Measurements from ENCODE around the gene TBXA2R.

The TBXA2R gene

GRCh38 chr19:3606690-3607289, at the start of gene TBXA2R:
TSS of gene TBXA2R (minus strand) at chr19:3606875. CDS start at chr19:3600634, 6,241 bp downstream.
- no peak for TF ChIP-seq EP300 (IDR thresholded peaks at IDR 0.05; ENCODE audit: borderline replicate concordance)

- TF ChIP-seq MAX (IDR thresholded peaks at IDR 0.05) (no peak), TCF12 (IDR thresholded peaks at IDR 0.05; ENCODE audit: low read depth) (no peak), EGR1 (IDR thresholded peaks at IDR 0.05) (no peak), TAF1 (IDR thresholded peaks at IDR 0.05; ENCODE audit: low read depth) (no peak), CEBPB (IDR thresholded peaks at IDR 0.05) (no peak), FOXM1 (IDR thresholded peaks at IDR 0.05; ENCODE audit: borderline replicate concordance, low read depth) (no peak), EP300 (IDR thresholded peaks at IDR 0.05; ENCODE audit: borderline replicate concordance) (no peak)
- TF ChIP-seq, protein P1, sequence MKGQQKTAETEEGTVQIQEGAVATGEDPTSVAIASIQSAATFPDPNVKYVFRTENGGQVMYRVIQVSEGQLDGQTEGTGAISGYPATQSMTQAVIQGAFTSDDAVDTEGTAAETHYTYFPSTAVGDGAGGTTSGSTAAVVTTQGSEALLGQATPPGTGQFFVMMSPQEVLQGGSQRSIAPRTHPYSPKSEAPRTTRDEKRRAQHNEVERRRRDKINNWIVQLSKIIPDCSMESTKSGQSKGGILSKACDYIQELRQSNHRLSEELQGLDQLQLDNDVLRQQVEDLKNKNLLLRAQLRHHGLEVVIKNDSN (IDR thresholded peaks at IDR 0.05) = no peak
- TF ChIP-seq, protein P2, sequence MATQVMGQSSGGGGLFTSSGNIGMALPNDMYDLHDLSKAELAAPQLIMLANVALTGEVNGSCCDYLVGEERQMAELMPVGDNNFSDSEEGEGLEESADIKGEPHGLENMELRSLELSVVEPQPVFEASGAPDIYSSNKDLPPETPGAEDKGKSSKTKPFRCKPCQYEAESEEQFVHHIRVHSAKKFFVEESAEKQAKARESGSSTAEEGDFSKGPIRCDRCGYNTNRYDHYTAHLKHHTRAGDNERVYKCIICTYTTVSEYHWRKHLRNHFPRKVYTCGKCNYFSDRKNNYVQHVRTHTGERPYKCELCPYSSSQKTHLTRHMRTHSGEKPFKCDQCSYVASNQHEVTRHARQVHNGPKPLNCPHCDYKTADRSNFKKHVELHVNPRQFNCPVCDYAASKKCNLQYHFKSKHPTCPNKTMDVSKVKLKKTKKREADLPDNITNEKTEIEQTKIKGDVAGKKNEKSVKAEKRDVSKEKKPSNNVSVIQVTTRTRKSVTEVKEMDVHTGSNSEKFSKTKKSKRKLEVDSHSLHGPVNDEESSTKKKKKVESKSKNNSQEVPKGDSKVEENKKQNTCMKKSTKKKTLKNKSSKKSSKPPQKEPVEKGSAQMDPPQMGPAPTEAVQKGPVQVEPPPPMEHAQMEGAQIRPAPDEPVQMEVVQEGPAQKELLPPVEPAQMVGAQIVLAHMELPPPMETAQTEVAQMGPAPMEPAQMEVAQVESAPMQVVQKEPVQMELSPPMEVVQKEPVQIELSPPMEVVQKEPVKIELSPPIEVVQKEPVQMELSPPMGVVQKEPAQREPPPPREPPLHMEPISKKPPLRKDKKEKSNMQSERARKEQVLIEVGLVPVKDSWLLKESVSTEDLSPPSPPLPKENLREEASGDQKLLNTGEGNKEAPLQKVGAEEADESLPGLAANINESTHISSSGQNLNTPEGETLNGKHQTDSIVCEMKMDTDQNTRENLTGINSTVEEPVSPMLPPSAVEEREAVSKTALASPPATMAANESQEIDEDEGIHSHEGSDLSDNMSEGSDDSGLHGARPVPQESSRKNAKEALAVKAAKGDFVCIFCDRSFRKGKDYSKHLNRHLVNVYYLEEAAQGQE (IDR thresholded peaks at IDR 0.05; ENCODE audit: low read depth) = no peak
Measured at GRCh38 chr19:3656073-3656746, 49.5 kb upstream of the TBXA2R start.

DNA sequence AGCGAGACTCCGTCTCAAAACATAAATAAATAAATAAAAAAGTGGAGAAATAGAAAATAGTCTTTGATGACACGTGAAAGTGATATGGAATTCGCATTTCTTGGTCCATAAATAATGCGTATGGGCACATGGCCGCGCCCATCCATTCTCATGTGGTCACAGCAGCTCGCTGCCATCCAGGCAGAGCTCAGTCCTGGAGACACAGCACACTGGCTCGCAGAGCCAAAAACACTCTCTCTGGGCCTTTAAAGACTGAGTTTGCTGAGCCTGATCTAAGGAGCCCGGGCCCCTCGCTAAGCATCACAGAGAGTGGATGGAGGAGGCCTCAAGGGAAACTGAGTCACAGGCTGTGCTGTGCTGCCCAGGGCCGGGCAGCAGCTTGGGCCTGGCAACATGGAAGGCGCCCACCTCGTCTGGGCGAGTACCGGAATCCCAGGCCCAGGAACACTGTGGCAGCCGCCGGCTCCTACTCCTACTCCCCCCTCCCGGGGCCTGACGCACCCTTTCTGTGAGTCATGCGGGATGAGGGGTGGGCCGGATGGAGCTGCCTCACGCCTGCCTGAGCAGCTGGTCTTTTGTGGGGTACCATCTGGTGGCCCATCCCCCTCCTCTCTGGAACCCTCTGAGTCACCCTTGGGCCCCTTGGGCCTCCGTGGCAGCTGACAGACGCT, 48.9 kb upstream of the TBXA2R start:
- TF ChIP-seq RAD21 (IDR thresholded peaks at IDR 0.05; ENCODE audit: low read depth) (no peak), CEBPB (IDR thresholded peaks at IDR 0.05) (no peak), FOXM1 (IDR thresholded peaks at IDR 0.05; ENCODE audit: borderline replicate concordance, low read depth) (no peak), TCF12 (IDR thresholded peaks at IDR 0.05; ENCODE audit: low read depth) (no peak), EP300 (IDR thresholded peaks at IDR 0.05; ENCODE audit: borderline replicate concordance) (no peak), TAF1 (IDR thresholded peaks at IDR 0.05; ENCODE audit: low read depth) (no peak), TEAD4 (IDR thresholded peaks at IDR 0.05) (no peak), ZBTB7A (IDR thresholded peaks at IDR 0.05; ENCODE audit: low read depth) (no peak), YY1 (IDR thresholded peaks at IDR 0.05; ENCODE audit: low read depth) (no peak), EGR1 (IDR thresholded peaks at IDR 0.05) (no peak), CREB1 (IDR thresholded peaks at IDR 0.05; ENCODE audit: low read depth) (no peak), MAX (IDR thresholded peaks at IDR 0.05) (no peak), NFIC (IDR thresholded peaks at IDR 0.05) (no peak)
- TF ChIP-seq, protein P1 (IDR thresholded peaks at IDR 0.05) = no peak
- TF ChIP-seq, protein P2 (IDR thresholded peaks at IDR 0.05; ENCODE audit: low read depth) = no peak

DNA sequence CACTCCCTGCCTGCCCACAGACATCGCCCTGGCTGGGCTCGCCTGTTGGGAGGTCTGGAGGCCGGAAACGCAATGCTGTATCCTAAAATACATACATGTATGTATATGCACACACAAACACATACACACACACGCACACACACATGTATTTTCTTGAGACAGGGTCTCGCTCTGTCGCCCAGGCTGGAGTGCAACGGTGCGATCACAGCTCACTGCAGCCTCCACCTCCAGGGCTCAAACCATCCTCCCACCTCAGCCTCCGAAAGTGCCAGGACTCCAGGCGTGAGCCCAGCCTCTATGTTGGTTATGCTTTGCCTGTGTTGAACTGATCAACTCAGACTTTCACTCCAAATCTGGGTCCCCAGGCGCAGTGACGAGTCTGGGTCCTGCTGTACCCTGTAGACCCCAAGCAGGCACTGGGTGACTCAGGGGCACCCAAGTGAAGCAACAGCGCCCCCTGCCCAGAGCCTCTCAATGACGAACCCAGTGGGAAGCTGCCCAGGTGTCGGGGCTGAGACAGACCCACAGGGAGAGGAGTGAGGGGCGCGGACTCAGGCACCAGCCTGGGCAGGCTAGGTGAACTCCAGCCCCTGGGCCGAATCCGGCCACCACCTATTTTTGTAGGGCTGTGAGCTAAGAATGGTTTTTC, 47.3 kb upstream of the TBXA2R start:
- TF ChIP-seq RAD21 (IDR thresholded peaks at IDR 0.05; ENCODE audit: low read depth) (peak; percentile 51), YY1 (IDR thresholded peaks at IDR 0.05; ENCODE audit: low read depth) (no peak)

- TF ChIP-seq NFIC (IDR thresholded peaks at IDR 0.05) = no peak
- no peak for TF ChIP-seq EGR1 (IDR thresholded peaks at IDR 0.05)
- no peak for TF ChIP-seq YY1 (IDR thresholded peaks at IDR 0.05; ENCODE audit: low read depth)
- TF ChIP-seq TEAD4 (IDR thresholded peaks at IDR 0.05) = no peak
- TF ChIP-seq EP300 (IDR thresholded peaks at IDR 0.05; ENCODE audit: borderline replicate concordance) = no peak
- TF ChIP-seq, protein P2 (IDR thresholded peaks at IDR 0.05; ENCODE audit: low read depth) = no peak
- no peak for TF ChIP-seq CEBPB (IDR thresholded peaks at IDR 0.05)
- TF ChIP-seq FOXM1 (IDR thresholded peaks at IDR 0.05; ENCODE audit: borderline replicate concordance, low read depth) = no peak
- no peak for TF ChIP-seq RAD21 (IDR thresholded peaks at IDR 0.05; ENCODE audit: low read depth)
Measured at GRCh38 chr19:3653081-3653795, 46.6 kb upstream of the TBXA2R start.

Measured in Ishikawa (cell line).